AG04450 (cell line): ENCODE results near the gene TTN. TPM values are rescaled to one million over a fixed set of nuclear protein-coding genes. Genes with fewer than 3 reads are reported as not detected.
A peak's percentile ranks its signal among the peaks of the same experiment; 100 is the strongest.

ENCODE experiments used
- CTCF ChIA-PET: fragments of 300-600, 350-600 bp; formaldehyde crosslinking; extraction: SDS; loops from one replicate; lab custom pipeline; 2022; ENCODE audit warnings: antibody characterized with exemption, inconsistent platforms; lab: Charles Lee
- POLR2A ChIA-PET: fragments of 350-600 bp; formaldehyde crosslinking; extraction: SDS; loops from one replicate; lab custom pipeline; 2021; ENCODE audit warnings: antibody characterized with exemption, inconsistent platforms; lab: Yijun Ruan, JAX
- DNase-seq: peaks from one replicate; pipeline ENCODE4 v3.0.0-alpha.2; 2011; ENCODE audit warnings: low read depth, low spot score
- H3K27ac ChIP-seq: one replicate; pipeline ENCODE4 v1.5.1; 2012; ENCODE audit warnings: low read depth, low read length, control low read depth
- H3K27me3 ChIP-seq: one replicate; pipeline ENCODE4 v1.6.0; 2012; ENCODE audit warnings: low read length; ENCODE audit not compliant: control insufficient read depth, insufficient read depth
- H3K4me3 ChIP-seq: 2 replicates; pipeline ENCODE4 v1.5.1; 2011; ENCODE audit warnings: mild to moderate bottlenecking, low read depth, low read length, control low read depth
- H3K9me3 ChIP-seq: 2 replicates; pipeline ENCODE4 v1.5.1; 2012; ENCODE audit warnings: low read length; ENCODE audit not compliant: control insufficient read depth, insufficient read depth
- polyA plus RNA-seq: library from polyadenylated mRNA; depleted of rRNA; stranded (reverse); fragments of >200 nt; gene quantifications from 2 replicates; pipeline ENCODE4 v1.2.3, GENCODE V29; 2011
- TF ChIP-seq, protein P1 (sequence below): IDR thresholded peaks from 2 replicates; pipeline ENCODE4 v1.5.1; 2011; ENCODE audit warnings: low read depth, low read length, control low read depth, inconsistent platforms

The TTN gene
- polyA plus RNA-seq, 1 experiment = 0.06 TPM

- DNase-seq = no peak
- Histone ChIP-seq H3K27me3 (no peaks in the 10 kb centered on the region), H3K4me3 (no peak overlapping the region), H3K27ac (no peak overlapping the region), H3K9me3 (no peaks in the 10 kb centered on the region)
- TF ChIP-seq, protein P1, sequence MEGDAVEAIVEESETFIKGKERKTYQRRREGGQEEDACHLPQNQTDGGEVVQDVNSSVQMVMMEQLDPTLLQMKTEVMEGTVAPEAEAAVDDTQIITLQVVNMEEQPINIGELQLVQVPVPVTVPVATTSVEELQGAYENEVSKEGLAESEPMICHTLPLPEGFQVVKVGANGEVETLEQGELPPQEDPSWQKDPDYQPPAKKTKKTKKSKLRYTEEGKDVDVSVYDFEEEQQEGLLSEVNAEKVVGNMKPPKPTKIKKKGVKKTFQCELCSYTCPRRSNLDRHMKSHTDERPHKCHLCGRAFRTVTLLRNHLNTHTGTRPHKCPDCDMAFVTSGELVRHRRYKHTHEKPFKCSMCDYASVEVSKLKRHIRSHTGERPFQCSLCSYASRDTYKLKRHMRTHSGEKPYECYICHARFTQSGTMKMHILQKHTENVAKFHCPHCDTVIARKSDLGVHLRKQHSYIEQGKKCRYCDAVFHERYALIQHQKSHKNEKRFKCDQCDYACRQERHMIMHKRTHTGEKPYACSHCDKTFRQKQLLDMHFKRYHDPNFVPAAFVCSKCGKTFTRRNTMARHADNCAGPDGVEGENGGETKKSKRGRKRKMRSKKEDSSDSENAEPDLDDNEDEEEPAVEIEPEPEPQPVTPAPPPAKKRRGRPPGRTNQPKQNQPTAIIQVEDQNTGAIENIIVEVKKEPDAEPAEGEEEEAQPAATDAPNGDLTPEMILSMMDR = no peak
- CTCF ChIA-PET = interaction anchor here (0.6 to 1.6 kb wide), 3 partner anchors 149 to 712 kb away, joined by 3 to 5 read pairs (median 4); no protein-coding TSS in a partner anchor
- POLR2A ChIA-PET = no interaction called here
Measured at GRCh38 chr2:178764097-178764496, 43.1 kb downstream of the TTN start.

DNA sequence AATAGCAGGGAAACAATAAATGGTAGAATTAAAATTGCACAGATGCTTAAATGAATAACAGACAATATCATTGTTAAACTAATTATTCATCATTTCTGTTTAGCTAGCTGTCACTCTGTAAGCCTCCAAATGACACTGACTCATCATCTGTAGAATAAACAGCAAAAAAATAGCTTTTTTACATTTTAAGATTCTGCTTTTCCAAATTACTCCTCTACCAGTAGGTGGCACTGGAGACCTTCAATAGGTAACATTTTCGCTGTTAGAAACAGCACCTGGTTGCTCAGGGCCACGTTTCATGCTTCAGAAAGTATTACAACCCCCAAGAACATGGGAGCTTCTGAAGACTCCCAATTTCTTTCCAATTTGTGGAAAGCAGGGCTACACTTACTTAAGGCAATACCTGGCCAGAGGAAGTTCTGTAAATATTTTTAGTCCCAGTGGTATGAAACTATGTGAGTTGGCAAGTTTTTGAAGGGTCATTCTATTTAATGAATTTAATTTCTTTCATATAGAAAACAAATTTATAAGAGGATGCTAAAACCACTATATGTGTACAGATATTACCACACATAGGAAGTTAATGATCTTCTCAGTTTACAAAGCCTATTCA lies 45.4 kb downstream of the TTN start:
- no peak overlapping the region for H3K27ac ChIP-seq
- no peaks in the 10 kb centered on the region for H3K9me3 ChIP-seq
- no peaks in the 10 kb centered on the region for H3K27me3 ChIP-seq
- TF ChIP-seq, protein P1 = peak; percentile 83
- no peak overlapping the region for H3K4me3 ChIP-seq
- ChIA-PET CTCF (interaction anchor here (0.6 to 2.1 kb wide), 25 partner anchors 8 to 1315 kb away, joined by 3 to 19 read pairs (median 4); no protein-coding TSS in a partner anchor), POLR2A (no interaction called here)
- peak; percentile 6 for DNase-seq

DNA sequence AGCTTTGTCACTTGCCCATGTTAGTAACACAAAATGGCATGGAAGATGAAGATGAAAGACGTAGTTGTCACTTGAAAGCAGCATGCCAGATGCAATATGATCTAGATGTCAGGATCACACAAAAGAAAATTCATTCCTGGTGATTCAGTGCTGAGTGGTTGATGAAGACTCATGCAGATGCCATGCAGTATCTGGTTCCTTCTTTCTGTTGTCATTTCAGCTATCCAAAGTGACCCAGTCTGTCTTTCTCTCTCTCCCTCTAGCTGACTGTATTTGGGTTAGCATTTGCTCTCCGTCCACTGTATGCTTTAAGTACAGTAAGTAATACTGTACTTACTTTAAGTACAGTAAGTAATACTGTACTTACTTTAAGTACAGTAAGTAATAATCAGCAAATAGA lies 50.4 kb downstream of the TTN start:
- TF ChIP-seq, protein P1 = no peak
- Histone ChIP-seq H3K27me3 (no peaks in the 10 kb centered on the region), H3K9me3 (no peaks in the 10 kb centered on the region), H3K27ac (no peak overlapping the region), H3K4me3 (no peak overlapping the region)
- POLR2A ChIA-PET = no interaction called here
- no peak for DNase-seq
- CTCF ChIA-PET = interaction anchor here (1.3 to 1.4 kb wide), 2 partner anchors 56 to 135 kb away, joined by 3 to 5 read pairs; no protein-coding TSS in a partner anchor

DNA sequence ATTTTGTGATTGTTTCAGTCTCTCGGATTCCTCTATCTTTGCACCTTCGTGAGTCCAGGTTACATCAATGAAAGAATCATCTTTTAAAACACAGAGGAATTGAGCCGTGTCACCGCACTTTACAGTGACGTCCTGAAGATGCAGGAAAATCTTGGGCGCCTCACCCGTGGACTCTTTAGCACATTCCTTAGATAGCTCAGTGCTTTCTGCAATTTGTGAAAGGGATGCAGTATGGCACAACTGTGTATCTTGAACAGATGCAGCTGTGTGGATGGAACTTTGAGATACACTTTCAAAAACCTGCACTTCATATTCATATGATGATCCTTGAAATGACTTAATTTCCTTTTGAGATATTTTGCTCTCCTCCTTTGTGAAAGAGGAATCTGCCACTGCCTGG lies 50.9 kb downstream of the TTN start:
- ChIA-PET POLR2A (no interaction called here), CTCF (interaction anchor here (1.3 kb wide), 1 partner anchor 56 kb away, joined by 5 read pairs; no protein-coding TSS in a partner anchor)
- Histone ChIP-seq H3K9me3 (no peaks in the 10 kb centered on the region), H3K27me3 (no peaks in the 10 kb centered on the region), H3K27ac (no peak overlapping the region), H3K4me3 (no peak overlapping the region)
- DNase-seq = peak; percentile 7
- TF ChIP-seq, protein P1 = no peak

DNA sequence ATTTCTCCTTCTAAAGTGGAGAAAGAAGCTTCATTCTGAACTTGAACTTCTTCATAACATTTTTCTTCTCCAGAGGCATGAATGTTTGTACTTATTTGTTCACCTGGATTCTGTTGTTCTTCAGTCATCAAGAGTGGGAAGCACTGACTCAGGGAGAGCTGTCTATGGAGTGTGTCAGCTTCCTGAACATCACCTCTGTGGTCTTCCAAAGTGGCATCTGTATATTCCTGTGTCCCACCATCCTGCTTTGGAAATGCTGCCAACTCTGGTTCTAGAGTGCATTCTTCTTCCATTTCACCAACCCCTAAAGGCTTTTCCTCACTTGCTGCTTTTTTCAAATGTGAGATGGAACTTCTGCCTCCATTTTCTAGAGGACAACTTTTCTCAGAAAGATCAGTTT lies 59.5 kb downstream of the TTN start:
- Histone ChIP-seq H3K4me3 (no peak overlapping the region), H3K27me3 (no peaks in the 10 kb centered on the region), H3K27ac (no peak overlapping the region), H3K9me3 (no peaks in the 10 kb centered on the region)
- TF ChIP-seq, protein P1 = no peak
- POLR2A ChIA-PET = no interaction called here
- DNase-seq = no peak
- CTCF ChIA-PET = interaction anchor here (1.1 to 2.3 kb wide), 3 partner anchors 14 to 49 kb away, joined by 3 to 7 read pairs (median 4); no protein-coding TSS in a partner anchor
